Hepatocyte (in vitro differentiated cells): ENCODE measurements around the gene HEATR1. TPM values are rescaled to one million over a fixed set of nuclear protein-coding genes. Genes with fewer than 3 reads are reported as not detected.

Experiments
- DNase-seq: peaks from one replicate; pipeline ENCODE4 v3.0.0-alpha.2; 2016; ENCODE audit warnings: low spot score
- H2AFZ ChIP-seq: fragments of 200-600 bp; sonication (generic); 2 replicates; pipeline ENCODE4 v1.6.0; 2016; ENCODE audit warnings: antibody characterized with exemption, mild to moderate bottlenecking
- H3K27ac ChIP-seq: fragments of 200-600 bp; sonication (generic); 2 replicates; pipeline ENCODE4 v1.5.1; 2016; ENCODE audit warnings: mild to moderate bottlenecking
- H3K27me3 ChIP-seq: fragments of 200-600 bp; sonication (generic); 2 replicates; pipeline ENCODE4 v1.6.1; 2016
- H3K36me3 ChIP-seq: fragments of 200-600 bp; sonication (generic); replicated peaks from 2 replicates; pipeline ENCODE4 v1.5.1; 2016; ENCODE audit warnings: low read depth; ENCODE audit not compliant: insufficient read depth
- H3K4me1 ChIP-seq: fragments of 200-600 bp; sonication (generic); 2 replicates; pipeline ENCODE4 v1.5.1; 2016; ENCODE audit warnings: mild to moderate bottlenecking, moderate library complexity; ENCODE audit not compliant: insufficient read depth
- H3K4me2 ChIP-seq: fragments of 200-600 bp; sonication (generic); 2 replicates; pipeline ENCODE4 v1.6.0; 2016
- H3K4me3 ChIP-seq: fragments of 200-600 bp; sonication (generic); 2 replicates; pipeline ENCODE4 v1.5.1; 2016; ENCODE audit warnings: mild to moderate bottlenecking
- H3K79me2 ChIP-seq: fragments of 200-600 bp; sonication (generic); 2 replicates; pipeline ENCODE4 v1.6.0; 2017; ENCODE audit warnings: mild to moderate bottlenecking
- H3K9me2 ChIP-seq: fragments of 200-600 bp; sonication (generic); replicated peaks from 2 replicates; pipeline ENCODE4 v1.6.0; 2017; ENCODE audit warnings: mild to moderate bottlenecking; ENCODE audit not compliant: insufficient read depth
- H3K9me3 ChIP-seq: fragments of 200-600 bp; sonication (generic); 2 replicates; pipeline ENCODE4 v1.5.1; 2016; ENCODE audit warnings: low read depth, mild to moderate bottlenecking
- H4K20me1 ChIP-seq: fragments of 200-600 bp; sonication (generic); 2 replicates; pipeline ENCODE4 v1.6.0; 2016; ENCODE audit warnings: mild to moderate bottlenecking; ENCODE audit not compliant: insufficient read depth, poor library complexity, severe bottlenecking
- CTCF ChIP-seq: fragments of 200-600 bp; sonication (generic); IDR thresholded peaks from 2 replicates; pipeline ENCODE4 v1.5.1; 2016; ENCODE audit warnings: antibody characterized with exemption, mild to moderate bottlenecking; ENCODE audit not compliant: poor library complexity
- EZH2 ChIP-seq: fragments of 200-600 bp; sonication (generic); IDR thresholded peaks from 2 replicates; pipeline ENCODE4 v1.6.1; 2016; ENCODE audit warnings: antibody characterized with exemption, mild to moderate bottlenecking, borderline replicate concordance
- EZH2phosphoT487 ChIP-seq: fragments of 200-600 bp; sonication (generic); IDR thresholded peaks from one replicate; pipeline ENCODE4 v1.6.1; 2018; ENCODE audit warnings: antibody characterized with exemption, mild to moderate bottlenecking, low read depth, moderate library complexity; ENCODE audit not compliant: unreplicated experiment, severe bottlenecking
- WGBS: methylation state at CpG from one replicate; pipeline ENCODE4 v1.1.6; 2016; ENCODE audit warnings: low lambda C conversion rate; ENCODE audit errors: missing lambda C conversion rate; 5-methylcytosine and 5-hydroxymethylcytosine counted together
- polyA plus RNA-seq: library from polyadenylated mRNA; unstranded; fragments of >200 nt; fragmentation: Nextera tagmentation; extraction: Ambion mirVana; gene quantifications from 2 replicates; pipeline ENCODE4 v1.2.1, GENCODE V29; 2016
- total RNA-seq: library from RNA; depleted of rRNA; stranded (reverse); fragments of >200 nt; gene quantifications from 2 replicates; pipeline ENCODE4 v1.2.3, GENCODE V29; 2014

The HEATR1 gene
- total and polyA plus RNA-seq, 2 experiments from 2014 or later: 8.5 to 27.8 TPM

GRCh38 chr1:236568285-236568894, 35.9 kb downstream of the HEATR1 start:
- WGBS: 94% methylated on average over 2 of the region's 2 CpGs
- Histone ChIP-seq H3K4me3 (no peak overlapping the region), H3K27me3 (no peaks in the 10 kb centered on the region), H3K4me1 (no peaks in the 10 kb centered on the region), H4K20me1 (no peaks in the 10 kb centered on the region), H2AFZ (no peak overlapping the region), H3K9me2 (no peaks in the 10 kb centered on the region), H3K27ac (no peak overlapping the region), H3K4me2 (no peak overlapping the region), H3K36me3 (no peaks in the 10 kb centered on the region), H3K9me3 (no peaks in the 10 kb centered on the region), H3K79me2 (no peaks in the 10 kb centered on the region)
- TF ChIP-seq CTCF (no peak), EZH2phosphoT487 (no peak), EZH2 (no peak)
- DNase-seq: no peak

- Histone ChIP-seq H3K4me2 (no peak overlapping the region), H3K27me3 (no peaks in the 10 kb centered on the region), H3K36me3 (no peaks in the 10 kb centered on the region), H3K4me1 (no peaks in the 10 kb centered on the region), H4K20me1 (no peaks in the 10 kb centered on the region), H2AFZ (no peak overlapping the region), H3K79me2 (no peaks in the 10 kb centered on the region), H3K9me2 (no peaks in the 10 kb centered on the region), H3K27ac (no peak overlapping the region), H3K4me3 (no peak overlapping the region), H3K9me3 (no peaks in the 10 kb centered on the region)
- 89% methylated on average over 5 of the region's 5 CpGs for WGBS
- TF ChIP-seq EZH2: no peak
- no peak for TF ChIP-seq EZH2phosphoT487
- DNase-seq: no peak
These were observed 38.8 kb downstream of the HEATR1 start for GRCh38 chr1:236565530-236565929.

- H3K36me3 ChIP-seq: no peaks in the 10 kb centered on the region
These were observed 42.3 kb downstream of the HEATR1 start for GRCh38 chr1:236561976-236562375.

More at GRCh38 chr1:236561976-236562375, 42.3 kb downstream of the HEATR1 start:
- Histone ChIP-seq H3K27me3 (no peaks in the 10 kb centered on the region), H3K4me1 (no peaks in the 10 kb centered on the region), H3K27ac (no peak overlapping the region), H2AFZ (no peak overlapping the region), H3K4me2 (no peak overlapping the region), H3K79me2 (no peaks in the 10 kb centered on the region), H4K20me1 (no peaks in the 10 kb centered on the region), H3K4me3 (no peak overlapping the region), H3K9me3 (no peaks in the 10 kb centered on the region), H3K9me2 (no peaks in the 10 kb centered on the region)
- no peak for DNase-seq
- WGBS: 86% methylated on average over 2 of the region's 2 CpGs
- TF ChIP-seq EZH2phosphoT487 (no peak), CTCF (no peak), EZH2 (no peak)
